HL-60 (cell line): Measurements from ENCODE around the gene STXBP3.

Experiments
- CTCF ChIP-seq: IDR thresholded peaks from one replicate; pipeline ENCODE4 v1.5.1; 2011; ENCODE audit warnings: low read length, control low read depth, inconsistent platforms; ENCODE audit not compliant: insufficient read depth
- GABPA ChIP-seq: IDR thresholded peaks from 2 replicates; pipeline ENCODE4 v1.6.1; 2012; ENCODE audit warnings: low read depth
- POLR2AphosphoS5 ChIP-seq: IDR thresholded peaks from 2 replicates; pipeline ENCODE4 v1.6.1; 2012; ENCODE audit warnings: low read depth
- REST ChIP-seq: IDR thresholded peaks from 2 replicates; pipeline ENCODE4 v1.6.1; 2012; ENCODE audit warnings: low read depth; ENCODE audit not compliant: insufficient replicate concordance

GRCh38 chr1:108704496-108704895 lies 42.0 kb upstream of the STXBP3 start:
- no peak for TF ChIP-seq CTCF
- no peak for TF ChIP-seq GABPA
- no peak for TF ChIP-seq REST
- no peak for TF ChIP-seq POLR2AphosphoS5
